ENCODE results near the gene GAL3ST1. TPM values are rescaled to one million over a fixed set of nuclear protein-coding genes. Genes with fewer than 3 reads are reported as not detected.

GAL3ST1 gene
- polyA plus RNA-seq, 2 donors = 0.14 to 0.15 TPM

GRCh38 chr22:30609260-30610185, 35.1 kb upstream of the GAL3ST1 start:
- H3K4me3 ChIP-seq (ENCODE audit: low read depth in 1 of 2, low read length in 2 of 2) = no peak overlapping the region
- H3K27me3 ChIP-seq (ENCODE audit: control insufficient read depth in 1 of 2, insufficient read depth in 2 of 2, low read length in 2 of 2) = no peaks in the 10 kb centered on the region
- H3K27ac ChIP-seq (ENCODE audit: low read depth in 2 of 2, low read length in 1 of 2) = peak overlapping the region; percentile 5 to 72
- 53 to 60% methylated on average over 17 of the region's 17 CpGs for WGBS, 2 donors
- no peaks in the 10 kb centered on the region for H3K36me3 ChIP-seq (ENCODE audit: control insufficient read depth in 2 of 2, insufficient read depth in 2 of 2, low read length in 1 of 2)
- H3K4me1 ChIP-seq (ENCODE audit: control insufficient read depth in 2 of 2, insufficient read depth in 2 of 2, low read length in 1 of 2) = peaks cover 3 to 8% of the 10 kb centered on the region in 2 donors
- no peaks in the 10 kb centered on the region for H3K9me3 ChIP-seq (ENCODE audit: control insufficient read depth in 2 of 2, insufficient read depth in 1 of 2, low read depth in 1 of 2, low read length in 1 of 2)

GRCh38 chr22:30607939-30608338, 33.5 kb upstream of the GAL3ST1 start:
- H3K27me3 ChIP-seq (ENCODE audit: control insufficient read depth in 1 of 2, insufficient read depth in 2 of 2, low read length in 2 of 2) = no peaks in the 10 kb centered on the region
- WGBS, 2 donors = 86 to 87% methylated on average over 7 of the region's 7 CpGs
- no peak overlapping the region for H3K27ac ChIP-seq (ENCODE audit: low read depth in 2 of 2, low read length in 1 of 2)
- H3K4me1 ChIP-seq (ENCODE audit: control insufficient read depth in 2 of 2, insufficient read depth in 2 of 2, low read length in 1 of 2) = peaks cover 3 to 8% of the 10 kb centered on the region in 2 donors
- H3K9me3 ChIP-seq (ENCODE audit: control insufficient read depth in 2 of 2, insufficient read depth in 1 of 2, low read depth in 1 of 2, low read length in 1 of 2) = no peaks in the 10 kb centered on the region
- H3K36me3 ChIP-seq (ENCODE audit: control insufficient read depth in 2 of 2, insufficient read depth in 2 of 2, low read length in 1 of 2) = no peaks in the 10 kb centered on the region
- H3K4me3 ChIP-seq (ENCODE audit: low read depth in 1 of 2, low read length in 2 of 2) = no peak overlapping the region

GRCh38 chr22:30607300-30607930, 33.0 kb upstream of the GAL3ST1 start:
- Histone ChIP-seq H3K27ac (ENCODE audit: low read depth in 2 of 2, low read length in 1 of 2) (peak overlapping the region; percentile 0 to 73), H3K27me3 (ENCODE audit: control insufficient read depth in 1 of 2, insufficient read depth in 2 of 2, low read length in 2 of 2) (no peaks in the 10 kb centered on the region), H3K9me3 (ENCODE audit: control insufficient read depth in 2 of 2, insufficient read depth in 1 of 2, low read depth in 1 of 2, low read length in 1 of 2) (no peaks in the 10 kb centered on the region), H3K36me3 (ENCODE audit: control insufficient read depth in 2 of 2, insufficient read depth in 2 of 2, low read length in 1 of 2) (no peaks in the 10 kb centered on the region), H3K4me3 (ENCODE audit: low read depth in 1 of 2, low read length in 2 of 2) (peak overlapping the region; percentile 48 to 53), H3K4me1 (ENCODE audit: control insufficient read depth in 2 of 2, insufficient read depth in 2 of 2, low read length in 1 of 2) (peaks cover 3 to 8% of the 10 kb centered on the region in 2 donors)
- WGBS, 2 donors = 72 to 83% methylated on average over 7 of the region's 7 CpGs

GRCh38 chr22:30606455-30607299, 32.2 kb upstream of the GAL3ST1 start, which contains the start of gene TCN2:
TCN2 (plus strand) TSS chr22:30607174; CDS start chr22:30607332, 158 bp downstream.
- peak within 1 kb of the TSS; percentile 29 to 73 for H3K27ac ChIP-seq (ENCODE audit: low read depth in 2 of 2, low read length in 1 of 2)
- H3K36me3 ChIP-seq (ENCODE audit: control insufficient read depth in 2 of 2, insufficient read depth in 2 of 2, low read length in 1 of 2) = no peaks in the 10 kb centered on the region
- no peaks in the 10 kb centered on the region for H3K27me3 ChIP-seq (ENCODE audit: control insufficient read depth in 1 of 2, insufficient read depth in 2 of 2, low read length in 2 of 2)
- 6 to 7% methylated on average over 24 of the region's 24 CpGs for WGBS, 2 donors
- peak within 1 kb of the TSS; percentile 48 to 53 for H3K4me3 ChIP-seq (ENCODE audit: low read depth in 1 of 2, low read length in 2 of 2)
- H3K4me1 ChIP-seq (ENCODE audit: control insufficient read depth in 2 of 2, insufficient read depth in 2 of 2, low read length in 1 of 2) = peaks cover 3 to 8% of the 10 kb centered on the region in 2 donors
- H3K9me3 ChIP-seq (ENCODE audit: control insufficient read depth in 2 of 2, insufficient read depth in 1 of 2, low read depth in 1 of 2, low read length in 1 of 2) = no peaks in the 10 kb centered on the region

- Histone ChIP-seq H3K36me3 (ENCODE audit: control insufficient read depth in 2 of 2, insufficient read depth in 2 of 2, low read length in 1 of 2) (no peaks in the 10 kb centered on the region), H3K4me3 (ENCODE audit: low read depth in 1 of 2, low read length in 2 of 2) (no peak overlapping the region), H3K27me3 (ENCODE audit: control insufficient read depth in 1 of 2, insufficient read depth in 2 of 2, low read length in 2 of 2) (no peaks in the 10 kb centered on the region), H3K4me1 (ENCODE audit: control insufficient read depth in 2 of 2, insufficient read depth in 2 of 2, low read length in 1 of 2) (peaks cover 3 to 8% of the 10 kb centered on the region in 2 donors), H3K27ac (ENCODE audit: low read depth in 2 of 2, low read length in 1 of 2) (no peak overlapping the region), H3K9me3 (ENCODE audit: control insufficient read depth in 2 of 2, insufficient read depth in 1 of 2, low read depth in 1 of 2, low read length in 1 of 2) (no peaks in the 10 kb centered on the region)
- WGBS, 2 donors = 27 to 32% methylated on average over 9 of the region's 9 CpGs
These were observed 31.1 kb upstream of the GAL3ST1 start for GRCh38 chr22:30605449-30606110.

GRCh38 chr22:30604723-30605122, 30.3 kb upstream of the GAL3ST1 start:
- 88 to 100% methylated on average over 2 of the region's 2 CpGs for WGBS, 2 donors
- Histone ChIP-seq H3K9me3 (ENCODE audit: control insufficient read depth in 2 of 2, insufficient read depth in 1 of 2, low read depth in 1 of 2, low read length in 1 of 2) (no peaks in the 10 kb centered on the region), H3K4me1 (ENCODE audit: control insufficient read depth in 2 of 2, insufficient read depth in 2 of 2, low read length in 1 of 2) (peaks cover 3 to 7% of the 10 kb centered on the region in 2 donors), H3K36me3 (ENCODE audit: control insufficient read depth in 2 of 2, insufficient read depth in 2 of 2, low read length in 1 of 2) (no peaks in the 10 kb centered on the region), H3K27ac (ENCODE audit: low read depth in 2 of 2, low read length in 1 of 2) (no peak overlapping the region), H3K4me3 (ENCODE audit: low read depth in 1 of 2, low read length in 2 of 2) (no peak overlapping the region), H3K27me3 (ENCODE audit: control insufficient read depth in 1 of 2, insufficient read depth in 2 of 2, low read length in 2 of 2) (no peaks in the 10 kb centered on the region)

GRCh38 chr22:30603801-30604200, 29.3 kb upstream of the GAL3ST1 start:
- no peaks in the 10 kb centered on the region for H3K36me3 ChIP-seq (ENCODE audit: control insufficient read depth in 2 of 2, insufficient read depth in 2 of 2, low read length in 1 of 2)
- WGBS, 2 donors = 72 to 79% methylated on average over 3 of the region's 3 CpGs
- no peaks in the 10 kb centered on the region for H3K9me3 ChIP-seq (ENCODE audit: control insufficient read depth in 2 of 2, insufficient read depth in 1 of 2, low read depth in 1 of 2, low read length in 1 of 2)
- no peaks in the 10 kb centered on the region for H3K27me3 ChIP-seq (ENCODE audit: control insufficient read depth in 1 of 2, insufficient read depth in 2 of 2, low read length in 2 of 2)
- no peak overlapping the region for H3K4me3 ChIP-seq (ENCODE audit: low read depth in 1 of 2, low read length in 2 of 2)
- peaks cover 2 to 3% of the 10 kb centered on the region in 2 donors for H3K4me1 ChIP-seq (ENCODE audit: control insufficient read depth in 2 of 2, insufficient read depth in 2 of 2, low read length in 1 of 2)
- no peak overlapping the region for H3K27ac ChIP-seq (ENCODE audit: low read depth in 2 of 2, low read length in 1 of 2)

- Histone ChIP-seq H3K4me1 (ENCODE audit: control insufficient read depth in 2 of 2, insufficient read depth in 2 of 2, low read length in 1 of 2) (peaks cover 2% of the 10 kb centered on the region in 2 donors), H3K27ac (ENCODE audit: low read depth in 2 of 2, low read length in 1 of 2) (no peak overlapping the region), H3K27me3 (ENCODE audit: control insufficient read depth in 1 of 2, insufficient read depth in 2 of 2, low read length in 2 of 2) (no peaks in the 10 kb centered on the region), H3K4me3 (ENCODE audit: low read depth in 1 of 2, low read length in 2 of 2) (no peak overlapping the region), H3K9me3 (ENCODE audit: control insufficient read depth in 2 of 2, insufficient read depth in 1 of 2, low read depth in 1 of 2, low read length in 1 of 2) (no peaks in the 10 kb centered on the region), H3K36me3 (ENCODE audit: control insufficient read depth in 2 of 2, insufficient read depth in 2 of 2, low read length in 1 of 2) (no peaks in the 10 kb centered on the region)
- WGBS, 2 donors = 58 to 64% methylated on average over 3 of the region's 3 CpGs
These were observed 27.6 kb upstream of the GAL3ST1 start for GRCh38 chr22:30602049-30602448.

- 77 to 88% methylated on average over 5 of the region's 5 CpGs for WGBS, 2 donors
These were observed 27.0 kb upstream of the GAL3ST1 start for GRCh38 chr22:30601464-30601863.

More at GRCh38 chr22:30601464-30601863, 27.0 kb upstream of the GAL3ST1 start:
- no peaks in the 10 kb centered on the region for H3K27me3 ChIP-seq (ENCODE audit: control insufficient read depth in 1 of 2, insufficient read depth in 2 of 2, low read length in 2 of 2)
- H3K36me3 ChIP-seq (ENCODE audit: control insufficient read depth in 2 of 2, insufficient read depth in 2 of 2, low read length in 1 of 2) = no peaks in the 10 kb centered on the region
- H3K9me3 ChIP-seq (ENCODE audit: control insufficient read depth in 2 of 2, insufficient read depth in 1 of 2, low read depth in 1 of 2, low read length in 1 of 2) = no peaks in the 10 kb centered on the region
- H3K4me1 ChIP-seq (ENCODE audit: control insufficient read depth in 2 of 2, insufficient read depth in 2 of 2, low read length in 1 of 2) = no peaks in the 10 kb centered on the region
- H3K27ac ChIP-seq (ENCODE audit: low read depth in 2 of 2, low read length in 1 of 2) = no peak overlapping the region
- no peak overlapping the region for H3K4me3 ChIP-seq (ENCODE audit: low read depth in 1 of 2, low read length in 2 of 2)
